IMR-90 (cell line): ENCODE results near the gene ARRDC2. TPM values are rescaled to one million over a fixed set of nuclear protein-coding genes. Genes with fewer than 3 reads are reported as not detected.

Source experiments
- ATAC-seq: fragments of 200-7000 bp; cut with Tn5 transposase; 2 replicates; pipeline ENCODE4 v1.9.1; 2020; ENCODE audit warnings: low read depth, mild to moderate bottlenecking, moderate library complexity
- BruUV-seq: library from RNA; stranded (reverse); fragments of 400-500 nt; replicated peaks from 2 replicates; lab custom pipeline; 2021; lab: Mats Ljungman, UMichigan
- CTCF ChIA-PET: fragments of 300-600 bp; formaldehyde crosslinking; extraction: SDS; loops from one replicate; lab custom pipeline; 2021; ENCODE audit warnings: antibody characterized with exemption; lab: Yijun Ruan, JAX
- POLR2A ChIA-PET: fragments of 300-600 bp; sonication (Branson Sonifier 250); formaldehyde crosslinking; loops from one replicate; lab custom pipeline; 2022; ENCODE audit warnings: antibody characterized with exemption; ENCODE audit not compliant: unreplicated experiment; lab: Charles Lee
- DNase-seq: peaks from one replicate; pipeline ENCODE4 v3.0.0; 2013
- H2AFZ ChIP-seq: replicated peaks from 2 replicates; pipeline ENCODE3; 2013; ENCODE audit warnings: low read length, mild to moderate bottlenecking; ENCODE audit not compliant: poor library complexity
- H2AK5ac ChIP-seq: 2 replicates; pipeline ENCODE4 v1.6.1; 2013; ENCODE audit warnings: low read depth, low read length, inconsistent platforms
- H2AK9ac ChIP-seq: replicated peaks from 2 replicates; pipeline ENCODE3; 2013; ENCODE audit warnings: mild to moderate bottlenecking, low read depth, low read length, moderate library complexity; ENCODE audit not compliant: poor library complexity
- H2BK120ac ChIP-seq: 2 replicates; pipeline ENCODE4 v1.6.1; 2013; ENCODE audit warnings: low read depth, low read length, inconsistent platforms
- H2BK15ac ChIP-seq: 3 replicates; pipeline ENCODE4 v1.6.1; 2013; ENCODE audit warnings: low read depth, low read length, inconsistent platforms
- H2BK20ac ChIP-seq: 2 replicates; pipeline ENCODE4 v1.6.1; 2013; ENCODE audit warnings: low read depth, mild to moderate bottlenecking, inconsistent platforms, low read length, moderate library complexity
- H2BK5ac ChIP-seq: 2 replicates; pipeline ENCODE4 v1.6.1; 2013; ENCODE audit warnings: mild to moderate bottlenecking, low read depth, low read length, inconsistent platforms; ENCODE audit not compliant: poor library complexity, severe bottlenecking
- H3K14ac ChIP-seq: replicated peaks from 2 replicates; pipeline ENCODE4 v1.6.1; 2013; ENCODE audit warnings: low read depth, low read length, inconsistent platforms
- H3K18ac ChIP-seq: 2 replicates; pipeline ENCODE4 v1.6.1; 2013; ENCODE audit warnings: low read depth, low read length, control low read depth
- H3K23ac ChIP-seq: 2 replicates; pipeline ENCODE4 v1.6.1; 2013; ENCODE audit warnings: low read depth, low read length, inconsistent platforms
- H3K27ac ChIP-seq: 2 replicates; pipeline ENCODE4 v1.5.1; 2013; ENCODE audit warnings: mild to moderate bottlenecking, control low read depth, low read length; ENCODE audit not compliant: insufficient read depth
- H3K27me3 ChIP-seq: 2 replicates; pipeline ENCODE4 v1.6.1; 2013; ENCODE audit warnings: low read length; ENCODE audit not compliant: control insufficient read depth, insufficient read depth
- H3K36me3 ChIP-seq: 2 replicates; pipeline ENCODE4 v1.6.1; 2013; ENCODE audit warnings: low read length, mixed read lengths; ENCODE audit not compliant: control insufficient read depth, insufficient read depth
- H3K4ac ChIP-seq: 2 replicates; pipeline ENCODE4 v1.6.1; 2013; ENCODE audit warnings: low read depth, low read length, inconsistent platforms
- H3K4me1 ChIP-seq: 2 replicates; pipeline ENCODE4 v1.6.1; 2013; ENCODE audit warnings: low read length, mixed read lengths; ENCODE audit not compliant: control insufficient read depth, insufficient read depth
- H3K4me2 ChIP-seq: 2 replicates; pipeline ENCODE4 v1.6.1; 2013; ENCODE audit warnings: low read depth, mild to moderate bottlenecking, control low read depth, low read length, moderate library complexity
- H3K4me3 ChIP-seq: 2 replicates; pipeline ENCODE4 v1.5.1; 2013; ENCODE audit warnings: low read depth, mild to moderate bottlenecking, control low read depth, low read length, moderate library complexity; ENCODE audit not compliant: insufficient read depth
- H3K56ac ChIP-seq: 2 replicates; pipeline ENCODE4 v1.6.1; 2013; ENCODE audit warnings: low read length, inconsistent platforms; ENCODE audit not compliant: insufficient read depth; ENCODE audit errors: extremely low read depth
- H3K79me1 ChIP-seq, 2 experiments: 2 replicates each; pipeline ENCODE4 v1.6.1; 2013; ENCODE audit warnings: low read length in 2 of 2, inconsistent platforms in 1 of 2, low read depth in 1 of 2
- H3K9ac ChIP-seq: 2 replicates; pipeline ENCODE4 v1.6.1; 2013; ENCODE audit warnings: low read depth, low read length, control low read depth
- H3K9me1 ChIP-seq: 2 replicates; pipeline ENCODE4 v1.6.1; 2013; ENCODE audit warnings: low read length, inconsistent platforms; ENCODE audit not compliant: insufficient read depth
- H3K9me3 ChIP-seq: 2 replicates; pipeline ENCODE4 v1.6.1; 2013; ENCODE audit warnings: low read length; ENCODE audit not compliant: control insufficient read depth, insufficient read depth
- H4K20me1 ChIP-seq: 2 replicates; pipeline ENCODE4 v1.6.1; 2013; ENCODE audit warnings: low read length, inconsistent platforms; ENCODE audit not compliant: insufficient read depth
- H4K5ac ChIP-seq: 2 replicates; pipeline ENCODE4 v1.6.1; 2013; ENCODE audit warnings: mild to moderate bottlenecking, low read depth, low read length, control low read depth
- H4K8ac ChIP-seq, 2 experiments: 2 replicates each; pipeline ENCODE4 v1.6.1; 2013; ENCODE audit warnings: low read depth in 2 of 2, low read length in 2 of 2, control low read depth in 1 of 2, inconsistent platforms in 1 of 2
- H4K91ac ChIP-seq: 2 replicates; pipeline ENCODE4 v1.6.1; 2013; ENCODE audit warnings: low read depth, low read length, inconsistent platforms; ENCODE audit not compliant: insufficient read depth
- CHD1 ChIP-seq: IDR thresholded peaks from 2 replicates; pipeline ENCODE4 v1.6.1; 2012; ENCODE audit warnings: low read depth, low read length, improper control_type of control experiment
- SMC3 ChIP-seq: fragments of 150-350 bp; IDR thresholded peaks from 2 replicates; pipeline ENCODE4 v1.6.1; 2016; ENCODE audit warnings: low read depth, mild to moderate bottlenecking, antibody characterized with exemption, low read length, moderate library complexity
- WGBS, 2 experiments: methylation state at CpG; one replicate each; pipeline versions ENCODE4 v1.1.5 to v1.1.7; 2013; ENCODE audit warnings: missing lambda C conversion rate in 2 of 2; ENCODE audit not compliant: insufficient read length in 1 of 2; ENCODE audit errors: extremely low coverage in 2 of 2; 5-methylcytosine and 5-hydroxymethylcytosine counted together
- dilution Hi-C: fragments of 300-500 bp; cut with HindIII; formaldehyde crosslinking; loops from one replicate; pipeline ENCODE4 v1.14.3; 2018; ENCODE audit warnings: low sequenced_read_pairs; ENCODE audit not compliant: unreplicated experiment
- in situ Hi-C: fragments of 300-500 bp; cut with MboI; formaldehyde crosslinking; loops from 3 replicates; pipeline ENCODE4 v1.14.3; 2019; ENCODE audit warnings: low sequenced_read_pairs, inconsistent platforms, mixed read lengths
- intact Hi-C: fragments of 100-400 bp; cut with micrococcal nuclease; formaldehyde crosslinking; loops from 2 replicates; pipeline ENCODE4 v1.10.0; 2022
- polyA plus RNA-seq, 3 experiments: library from polyadenylated mRNA; depleted of rRNA; stranded (reverse); fragments of >200 nt; gene quantifications; 2 replicates each; pipeline ENCODE4 v1.2.3, GENCODE V29; 2012; ENCODE audit warnings: low replicate concordance in 1 of 3
- total RNA-seq: library from RNA; depleted of rRNA; stranded (reverse); fragments of >200 nt; gene quantifications from 2 replicates; pipeline ENCODE4 v1.2.3, GENCODE V29; 2012

The ARRDC2 gene
- total and polyA plus RNA-seq, 2 of the 4 experiments (the other 2 are of a cell fraction) = 1.4 to 4.9 TPM

GRCh38 chr19:18020212-18021085, 12.5 kb downstream of the ARRDC2 start:
- Histone ChIP-seq H3K9me1 (peaks cover 17% of the 10 kb centered on the region), H4K20me1 (no peaks in the 10 kb centered on the region), H2BK20ac (peak overlapping the region; percentile 85), H3K9ac (no peak overlapping the region), H3K14ac (peak overlapping the region; percentile 88), H3K27me3 (no peaks in the 10 kb centered on the region), H2AK9ac (peak overlapping the region; percentile 89), H3K27ac (no peak overlapping the region), H2BK5ac (peak overlapping the region; percentile 53), H4K91ac (peak overlapping the region; percentile 76), H4K5ac (peak overlapping the region; percentile 92), H2BK15ac (peak overlapping the region; percentile 94; the same call in 2 of the 3 replicates), H3K56ac (no peak overlapping the region), H3K79me1 (peaks cover 0 to 6% of the 10 kb centered on the region in 2 experiments; a peak in 1 of 4 replicates), H4K8ac (peak overlapping the region; percentile 91 to 100), H3K4me2 (peak overlapping the region; percentile 55; the same call in 1 of the 2 replicates), H3K18ac (peak overlapping the region; percentile 67), H3K4me3 (no peak overlapping the region), H3K23ac (peak overlapping the region; percentile 53), H2BK120ac (peak overlapping the region; percentile 85), H3K36me3 (peaks cover 2% of the 10 kb centered on the region; the same call in 1 of the 2 replicates), H2AFZ (peak overlapping the region; percentile 97), H3K4me1 (peaks cover 17% of the 10 kb centered on the region), H2AK5ac (peak overlapping the region; percentile 85), H3K9me3 (no peaks in the 10 kb centered on the region), H3K4ac (peak overlapping the region; percentile 86)
- DNase-seq (peak; percentile 49), ATAC-seq (peak; percentile 65)
- CTCF ChIA-PET = no interaction called here
- 74% methylated on average over 4 of the region's 16 CpGs; no CpG with 5 or more reads in 1 of the 2 experiments for WGBS, 2 experiments
- dilution Hi-C loops = no loop called here
- BruUV-seq = no TSS peak
- intact Hi-C loops = no loop called here
- TF ChIP-seq SMC3 (peak; percentile 6; the same call in 1 of the 2 replicates), CHD1 (no peak)
- in situ Hi-C loops = no loop called here
- POLR2A ChIA-PET = no interaction called here
